ENCODE measurements around the gene ATP5F1B.
A peak's percentile ranks its signal among the peaks of the same experiment; 100 is the strongest.

ATP5F1B gene

DNA sequence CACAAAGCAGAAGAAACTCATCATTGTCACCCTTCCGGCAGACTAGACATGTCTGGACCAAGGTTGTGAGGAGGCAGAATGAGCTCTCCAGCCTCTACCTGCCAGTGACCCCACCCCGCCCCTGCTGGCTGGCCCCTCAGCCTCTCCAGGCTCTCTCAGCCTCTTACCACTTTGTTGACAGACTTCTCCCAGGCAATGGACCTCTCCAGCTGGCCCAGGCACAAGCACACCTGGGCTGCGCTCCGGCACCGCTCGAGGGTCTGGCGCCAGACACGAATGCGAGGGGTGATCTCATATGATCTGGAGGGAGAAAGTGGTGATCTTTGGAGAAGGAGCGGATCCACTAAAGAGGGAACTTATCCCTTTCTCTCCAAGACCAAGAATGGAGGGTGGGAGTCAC is 46.0 kb downstream of the ATP5F1B start:
- Histone ChIP-seq H3K4me2 (no peak overlapping the region), H3K36me3 (ENCODE audit: insufficient read depth) (peaks cover 50% of the 10 kb centered on the region; the same call in 1 of the 2 replicates), H3K4me1 (ENCODE audit: low read depth, poor library complexity, severe bottlenecking) (peaks cover 2% of the 10 kb centered on the region), H2AFZ (ENCODE audit: low read depth) (no peak overlapping the region), H3K27ac (no peak overlapping the region), H3K4me3 (IDR thresholded peaks at IDR 0.05; ENCODE audit: insufficient read depth, low read depth, low read length) (no peak overlapping the region), H3K9ac (no peak overlapping the region), H3K79me2 (ENCODE audit: insufficient read depth, low read depth) (no peaks in the 10 kb centered on the region), H4K20me1 (ENCODE audit: insufficient read depth) (no peaks in the 10 kb centered on the region), H3K27me3 (ENCODE audit: insufficient read depth, low read depth) (no peaks in the 10 kb centered on the region)
- TF ChIP-seq, protein P1, sequence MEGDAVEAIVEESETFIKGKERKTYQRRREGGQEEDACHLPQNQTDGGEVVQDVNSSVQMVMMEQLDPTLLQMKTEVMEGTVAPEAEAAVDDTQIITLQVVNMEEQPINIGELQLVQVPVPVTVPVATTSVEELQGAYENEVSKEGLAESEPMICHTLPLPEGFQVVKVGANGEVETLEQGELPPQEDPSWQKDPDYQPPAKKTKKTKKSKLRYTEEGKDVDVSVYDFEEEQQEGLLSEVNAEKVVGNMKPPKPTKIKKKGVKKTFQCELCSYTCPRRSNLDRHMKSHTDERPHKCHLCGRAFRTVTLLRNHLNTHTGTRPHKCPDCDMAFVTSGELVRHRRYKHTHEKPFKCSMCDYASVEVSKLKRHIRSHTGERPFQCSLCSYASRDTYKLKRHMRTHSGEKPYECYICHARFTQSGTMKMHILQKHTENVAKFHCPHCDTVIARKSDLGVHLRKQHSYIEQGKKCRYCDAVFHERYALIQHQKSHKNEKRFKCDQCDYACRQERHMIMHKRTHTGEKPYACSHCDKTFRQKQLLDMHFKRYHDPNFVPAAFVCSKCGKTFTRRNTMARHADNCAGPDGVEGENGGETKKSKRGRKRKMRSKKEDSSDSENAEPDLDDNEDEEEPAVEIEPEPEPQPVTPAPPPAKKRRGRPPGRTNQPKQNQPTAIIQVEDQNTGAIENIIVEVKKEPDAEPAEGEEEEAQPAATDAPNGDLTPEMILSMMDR (conservative IDR thresholded peaks at IDR 0.05; ENCODE audit: low read depth, low read length): no peak

DNA sequence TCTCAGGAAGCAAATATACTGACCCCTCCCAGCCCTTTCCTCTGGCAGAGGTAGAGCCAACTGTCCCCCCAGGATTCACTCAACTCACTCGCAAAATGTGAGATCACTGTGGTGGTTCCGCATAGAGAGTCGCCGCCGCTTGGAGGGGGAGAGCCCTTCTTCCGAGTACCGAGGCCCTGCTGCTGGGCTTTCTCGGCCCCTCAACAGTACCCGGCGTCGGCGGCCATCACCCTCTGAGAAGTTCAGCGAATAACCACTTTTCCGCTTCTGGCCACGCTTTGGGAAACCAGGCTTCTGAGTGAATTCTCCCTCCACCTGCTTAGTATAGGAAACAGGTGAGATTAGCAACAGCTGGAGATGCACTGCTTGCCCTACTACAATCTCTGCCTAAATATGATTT is 46.7 kb downstream of the ATP5F1B start:
- TF ChIP-seq, protein P1 (conservative IDR thresholded peaks at IDR 0.05; ENCODE audit: low read depth, low read length): no peak
- no peak overlapping the region for H3K9ac ChIP-seq
- H4K20me1 ChIP-seq (ENCODE audit: insufficient read depth): no peaks in the 10 kb centered on the region
- H3K79me2 ChIP-seq (ENCODE audit: insufficient read depth, low read depth): no peaks in the 10 kb centered on the region
- no peak overlapping the region for H3K27ac ChIP-seq
- peaks cover 43% of the 10 kb centered on the region; the same call in 1 of the 2 replicates for H3K36me3 ChIP-seq (ENCODE audit: insufficient read depth)
- H3K27me3 ChIP-seq (ENCODE audit: insufficient read depth, low read depth): no peaks in the 10 kb centered on the region
- H2AFZ ChIP-seq (ENCODE audit: low read depth): no peak overlapping the region
- H3K4me3 ChIP-seq (IDR thresholded peaks at IDR 0.05; ENCODE audit: insufficient read depth, low read depth, low read length): no peak overlapping the region
- no peak overlapping the region for H3K4me2 ChIP-seq
- H3K4me1 ChIP-seq (ENCODE audit: low read depth, poor library complexity, severe bottlenecking): peaks cover 2% of the 10 kb centered on the region

DNA sequence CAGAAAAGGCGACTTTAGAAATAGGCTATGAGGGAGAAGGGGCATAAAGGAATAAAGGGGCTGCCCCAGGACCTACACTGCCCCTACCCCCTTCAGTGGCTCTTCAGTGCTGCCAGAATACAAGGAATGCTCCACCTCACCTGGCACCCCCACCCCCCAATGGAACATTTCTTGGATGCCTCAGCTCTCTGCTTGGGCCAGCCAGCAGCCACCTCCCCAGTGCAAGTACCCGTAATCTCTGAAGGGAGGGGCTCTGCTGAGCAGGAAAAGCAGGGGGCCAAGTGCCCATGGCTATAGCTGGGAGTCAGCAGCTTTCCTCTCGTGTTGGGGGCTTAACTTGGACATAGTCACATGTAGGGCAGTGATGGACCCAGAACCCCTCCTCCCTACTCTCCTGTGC is 49.0 kb downstream of the ATP5F1B start:
- Histone ChIP-seq H3K27me3 (ENCODE audit: insufficient read depth, low read depth) (no peaks in the 10 kb centered on the region), H3K27ac (no peak overlapping the region), H2AFZ (ENCODE audit: low read depth) (no peak overlapping the region), H3K4me1 (ENCODE audit: low read depth, poor library complexity, severe bottlenecking) (peaks cover 2% of the 10 kb centered on the region), H3K36me3 (ENCODE audit: insufficient read depth) (peaks cover 27% of the 10 kb centered on the region; the same call in 1 of the 2 replicates), H3K4me2 (no peak overlapping the region), H3K4me3 (IDR thresholded peaks at IDR 0.05; ENCODE audit: insufficient read depth, low read depth, low read length) (no peak overlapping the region), H3K9ac (no peak overlapping the region), H3K79me2 (ENCODE audit: insufficient read depth, low read depth) (no peaks in the 10 kb centered on the region), H4K20me1 (ENCODE audit: insufficient read depth) (no peaks in the 10 kb centered on the region)
- TF ChIP-seq, protein P1 (conservative IDR thresholded peaks at IDR 0.05; ENCODE audit: low read depth, low read length): no peak

DNA sequence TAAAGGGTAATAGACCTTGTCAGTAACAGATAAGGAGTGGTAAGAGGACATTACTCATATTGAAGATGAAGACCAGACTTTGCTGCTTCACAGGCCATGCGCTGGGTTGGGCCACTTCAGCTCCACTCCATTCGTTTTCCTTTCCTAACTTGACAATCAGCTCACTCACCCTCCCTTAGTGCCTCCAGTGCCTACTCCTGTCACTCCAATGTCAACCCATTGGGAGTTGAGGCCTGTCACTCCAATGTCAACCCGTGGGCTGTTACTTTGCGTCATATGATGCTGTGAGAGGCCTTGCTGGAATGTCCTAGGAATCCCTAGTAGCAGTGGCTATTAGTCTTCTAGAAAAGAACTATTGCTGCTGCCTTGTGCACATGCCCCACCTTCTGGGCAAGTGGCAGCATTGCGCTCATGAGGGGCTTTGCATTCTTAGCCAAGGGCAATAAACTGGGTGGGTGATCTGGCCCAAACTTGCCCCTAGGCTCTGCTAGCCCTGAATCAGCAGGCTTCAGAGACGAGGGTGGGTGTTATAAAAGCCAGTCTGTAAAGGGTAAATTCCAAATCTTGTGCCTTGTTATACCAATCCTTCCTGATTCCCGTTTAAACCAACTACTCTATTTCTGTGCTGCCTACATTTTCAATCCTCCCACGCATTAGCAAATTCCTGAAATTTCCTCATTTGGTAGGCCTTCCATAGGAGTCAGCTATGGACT is 51.7 kb downstream of the ATP5F1B start:
- Histone ChIP-seq H3K36me3 (ENCODE audit: insufficient read depth) (peaks cover 8% of the 10 kb centered on the region; the same call in 1 of the 2 replicates), H3K9ac (no peak overlapping the region), H3K79me2 (ENCODE audit: insufficient read depth, low read depth) (no peaks in the 10 kb centered on the region), H4K20me1 (ENCODE audit: insufficient read depth) (no peaks in the 10 kb centered on the region), H2AFZ (ENCODE audit: low read depth) (no peak overlapping the region), H3K4me3 (IDR thresholded peaks at IDR 0.05; ENCODE audit: insufficient read depth, low read depth, low read length) (no peak overlapping the region), H3K4me1 (ENCODE audit: low read depth, poor library complexity, severe bottlenecking) (peaks cover 20% of the 10 kb centered on the region), H3K4me2 (no peak overlapping the region), H3K27ac (no peak overlapping the region), H3K27me3 (ENCODE audit: insufficient read depth, low read depth) (no peaks in the 10 kb centered on the region)
- TF ChIP-seq, protein P1 (conservative IDR thresholded peaks at IDR 0.05; ENCODE audit: low read depth, low read length): peak; percentile 99
